ENCODE measurements around the gene CTNNA3.

CTNNA3 gene

GRCh38 chr10:66501356-66501755, 1194.6 kb downstream of the CTNNA3 start (continued):
- no peak for TF ChIP-seq ZNF561 (tag by site-specific recombination; IDR thresholded peaks at IDR 0.05; ENCODE audit: borderline replicate concordance)
- TF ChIP-seq ZNF433 (tag by site-specific recombination; IDR thresholded peaks at IDR 0.05; ENCODE audit: low read depth), result no peak

- Histone ChIP-seq H3K27ac (ENCODE audit: extremely low read depth, low read depth, low read length) (no peak overlapping the region), H3K36me3 (ENCODE audit: control insufficient read depth in 2 of 2, insufficient read depth in 1 of 2, low read length in 2 of 2) (no peaks in the 10 kb centered on the region), H3K4me3 (ENCODE audit: low read depth, low read length) (no peak overlapping the region), H3K9me3 (ENCODE audit: control insufficient read depth, insufficient read depth, low read depth, low read length) (no peaks in the 10 kb centered on the region), H3K4me1 (ENCODE audit: control insufficient read depth, insufficient read depth, low read length) (no peaks in the 10 kb centered on the region)
- ChIA-PET POLR2A (no interaction called here), CTCF (no interaction called here)
- no peak for TF ChIP-seq ZNF518A (tag by site-specific recombination; conservative IDR thresholded peaks at IDR 0.05; ENCODE audit: low read depth)
- TF ChIP-seq ZNF692 (tag by site-specific recombination; IDR thresholded peaks at IDR 0.05), result no peak
Observed at GRCh38 chr10:66483966-66484365, 1212.0 kb downstream of the CTNNA3 start.

- CTCF ChIA-PET, result no interaction called here
- Histone ChIP-seq H3K4me1 (ENCODE audit: control insufficient read depth, insufficient read depth, low read length) (no peaks in the 10 kb centered on the region), H3K9me3 (ENCODE audit: control insufficient read depth, insufficient read depth, low read depth, low read length) (no peaks in the 10 kb centered on the region), H3K4me3 (ENCODE audit: low read depth, low read length) (no peak overlapping the region), H3K27ac (ENCODE audit: extremely low read depth, low read depth, low read length) (no peak overlapping the region), H3K36me3 (ENCODE audit: control insufficient read depth in 2 of 2, insufficient read depth in 1 of 2, low read length in 2 of 2) (no peaks in the 10 kb centered on the region)
- POLR2A ChIA-PET, result no interaction called here
- no peak for TF ChIP-seq ZNF280C (tag by site-specific recombination; IDR thresholded peaks at IDR 0.05)
- TF ChIP-seq ZBTB17 (tag by site-specific recombination; IDR thresholded peaks at IDR 0.05), result no peak
- no peak for TF ChIP-seq ZNF423 (tag by site-specific recombination; IDR thresholded peaks at IDR 0.05)
- TF ChIP-seq ZNF335 (tag by site-specific recombination; conservative IDR thresholded peaks at IDR 0.05), result no peak
- no peak for TF ChIP-seq ZNF645 (tag by site-specific recombination; IDR thresholded peaks at IDR 0.05)
- TF ChIP-seq BCL6B (tag by site-specific recombination; IDR thresholded peaks at IDR 0.05), result no peak
- TF ChIP-seq ZNF501 (tag by site-specific recombination; IDR thresholded peaks at IDR 0.05), result no peak
- TF ChIP-seq ZNF223 (tag by site-specific recombination; IDR thresholded peaks at IDR 0.05), result no peak
- TF ChIP-seq HOXA7 (CRISPR knock-in tag; IDR thresholded peaks at IDR 0.05; ENCODE audit: borderline replicate concordance), result no peak
- no peak for TF ChIP-seq SCRT1 (tag by site-specific recombination; IDR thresholded peaks at IDR 0.05; ENCODE audit: borderline replicate concordance)
- no peak for TF ChIP-seq ZNF560 (tag by site-specific recombination; IDR thresholded peaks at IDR 0.05; ENCODE audit: borderline replicate concordance)
- no peak for TF ChIP-seq PRDM1 (tag by site-specific recombination; IDR thresholded peaks at IDR 0.05)
- TF ChIP-seq OVOL3 (tag by site-specific recombination; IDR thresholded peaks at IDR 0.05), result no peak
- no peak for TF ChIP-seq KLF16 (tag by site-specific recombination; IDR thresholded peaks at IDR 0.05)
- no peak for TF ChIP-seq ZFP41 (tag by site-specific recombination; IDR thresholded peaks at IDR 0.05; ENCODE audit: borderline replicate concordance)
- TF ChIP-seq ZSCAN4 (tag by site-specific recombination; IDR thresholded peaks at IDR 0.05), result no peak
- no peak for TF ChIP-seq ZNF37A (tag by site-specific recombination; IDR thresholded peaks at IDR 0.05)
- TF ChIP-seq ZNF19 (tag by site-specific recombination; IDR thresholded peaks at IDR 0.05; ENCODE audit: low read depth), result no peak
Observed at GRCh38 chr10:66472156-66472555, 1223.8 kb downstream of the CTNNA3 start.
